Measurements from ENCODE around the gene AADAT. TPM values are rescaled to one million over a fixed set of nuclear protein-coding genes. Genes with fewer than 3 reads are reported as not detected.

The AADAT gene
- total and polyA plus RNA-seq, 2 of the 4 experiments (the other 2 are of a cell fraction) = 4.7 to 6.9 TPM

DNA sequence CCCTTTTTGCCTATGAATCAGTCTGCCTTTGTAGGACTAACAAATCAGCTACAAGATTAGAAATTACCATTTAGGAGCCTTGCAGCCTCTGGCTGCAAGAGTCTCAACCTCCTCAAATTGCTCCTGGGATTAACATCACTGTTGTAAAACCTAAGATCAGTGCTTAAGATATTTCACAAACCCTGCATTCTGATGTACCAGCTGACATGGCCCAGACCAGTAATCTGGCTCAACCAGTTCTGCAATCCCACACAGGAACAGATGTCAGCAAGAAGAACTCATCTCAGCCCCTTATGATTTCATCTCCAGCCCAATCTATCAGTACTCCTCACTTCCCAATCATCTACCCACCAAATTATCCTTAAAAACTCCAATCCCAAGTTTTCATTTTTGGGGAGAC is 32.5 kb upstream of the AADAT start:
- Histone ChIP-seq H3K23ac (ENCODE audit: low read depth, low read length) (no peak overlapping the region), H3K4ac (ENCODE audit: low read depth, low read length) (no peak overlapping the region), H3K9me3 (ENCODE audit: control insufficient read depth, insufficient read depth, low read length) (no peaks in the 10 kb centered on the region), H4K5ac (ENCODE audit: low read depth, low read length) (no peak overlapping the region), H2AK9ac (replicated peaks; ENCODE audit: low read depth, low read length, poor library complexity) (no peak overlapping the region), H4K8ac (ENCODE audit: low read depth in 2 of 2, low read length in 2 of 2) (no peak overlapping the region), H3K36me3 (ENCODE audit: control insufficient read depth, insufficient read depth, low read length) (no peaks in the 10 kb centered on the region), H3K9ac (ENCODE audit: low read depth, low read length) (no peak overlapping the region), H3K4me3 (ENCODE audit: insufficient read depth, low read depth, low read length) (no peak overlapping the region), H3K27me3 (ENCODE audit: control insufficient read depth, insufficient read depth, low read length) (no peaks in the 10 kb centered on the region), H3K27ac (ENCODE audit: insufficient read depth, low read length) (no peak overlapping the region), H4K91ac (ENCODE audit: insufficient read depth, low read depth, low read length) (no peak overlapping the region), H3K79me1 (ENCODE audit: low read depth in 1 of 2, low read length in 2 of 2) (no peaks in the 10 kb centered on the region), H3K4me1 (ENCODE audit: control insufficient read depth, insufficient read depth, low read length) (no peaks in the 10 kb centered on the region), H2AFZ (replicated peaks; ENCODE audit: low read length, poor library complexity) (no peak overlapping the region), H3K14ac (replicated peaks; ENCODE audit: low read depth, low read length) (no peak overlapping the region), H3K9me1 (ENCODE audit: insufficient read depth, low read length) (no peaks in the 10 kb centered on the region), H3K4me2 (ENCODE audit: low read depth, low read length) (no peak overlapping the region), H2BK20ac (ENCODE audit: low read depth, low read length) (no peak overlapping the region), H2BK5ac (ENCODE audit: low read depth, low read length, poor library complexity, severe bottlenecking) (no peak overlapping the region), H2BK120ac (ENCODE audit: low read depth, low read length) (no peak overlapping the region), H2BK15ac (ENCODE audit: low read depth, low read length) (no peak overlapping the region), H2AK5ac (ENCODE audit: low read depth, low read length) (no peak overlapping the region), H3K18ac (ENCODE audit: low read depth, low read length) (no peak overlapping the region), H3K56ac (ENCODE audit: extremely low read depth, insufficient read depth, low read length) (no peak overlapping the region), H4K20me1 (ENCODE audit: insufficient read depth, low read length) (no peaks in the 10 kb centered on the region)
- no peak for ATAC-seq (ENCODE audit: low read depth)
- no TSS peak for BruUV-seq (replicated peaks)
- in situ Hi-C loops (cut with MboI; ENCODE audit: low sequenced_read_pairs) = no loop called here
- intact Hi-C loops (cut with micrococcal nuclease) = no loop called here
- TF ChIP-seq MAZ (IDR thresholded peaks at IDR 0.05; ENCODE audit: borderline replicate concordance, low read depth, low read length) (no peak), RAD21 (IDR thresholded peaks at IDR 0.05; ENCODE audit: low read length) (no peak), NFE2L2 (IDR thresholded peaks at IDR 0.05; ENCODE audit: low read depth, low read length) (no peak), SMC3 (IDR thresholded peaks at IDR 0.05; ENCODE audit: low read depth, low read length) (no peak)
- DNase-seq = no peak
- CTCF ChIA-PET = no interaction called here
- dilution Hi-C loops (cut with HindIII; ENCODE audit: low sequenced_read_pairs, unreplicated experiment) = no loop called here
- POLR2A ChIA-PET (ENCODE audit: unreplicated experiment) = no interaction called here

Measured in IMR-90 (cell line).